K562 (cell line): Measurements from ENCODE around the gene MAP3K7. TPM values are rescaled to one million over a fixed set of nuclear protein-coding genes. Genes with fewer than 3 reads are reported as not detected.

Experiments used
- ATAC-seq: fragments of 200-7000 bp; cut with Tn5 transposase; 3 replicates; pipeline ENCODE4 v1.9.1; 2020; ENCODE audit warnings: moderate library complexity
- BruUV-seq: library from RNA; stranded (reverse); fragments of 400-500 nt; replicated peaks from 2 replicates; lab custom pipeline; 2021; lab: Mats Ljungman, UMichigan
- CTCF ChIA-PET: fragments of 300-600 bp; formaldehyde crosslinking; extraction: SDS; loops from one replicate; lab custom pipeline; 2021; ENCODE audit warnings: low intra/inter-chr PET ratio; lab: Yijun Ruan, JAX
- POLR2A ChIA-PET: fragments of 300-600, 350-650 bp; sonication (Branson Sonifier 250); formaldehyde crosslinking; extraction: SDS; loops from one replicate; lab custom pipeline; 2021; ENCODE audit warnings: antibody characterized with exemption, inconsistent platforms; lab: Yijun Ruan, JAX
- DNase-seq, 4 experiments: peaks; one replicate each; pipeline versions ENCODE4 v3.0.0 to v3.0.0-alpha.2; 2011 to 2018; ENCODE audit warnings: low spot score in 3 of 4, mixed read lengths in 3 of 4; ENCODE audit errors: extremely low read depth in 1 of 4
- FAIRE-seq: peaks from 2 replicates; lab custom pipeline; 2011; peaks lifted over from hg19 to GRCh38; lab: Jason Lieb, UNC
- H2AFZ ChIP-seq: 2 replicates; pipeline ENCODE4 v1.6.0; 2011; ENCODE audit warnings: low read depth, low read length, control low read depth, inconsistent platforms
- H3K27ac ChIP-seq: fragments of 200-600 bp; 3 replicates; pipeline ENCODE4 v1.8.0; 2011; ENCODE audit warnings: low read depth, mild to moderate bottlenecking, control low read depth, inconsistent platforms, low read length, moderate library complexity, mixed read lengths; ENCODE audit errors: extremely low read depth
- H3K27me3 ChIP-seq, 2 experiments: fragments of 300-600 bp in 1 of 2; 2 replicates in 1 of 2; 3 replicates in 1 of 2; pipeline versions ENCODE4 v1.6.0 to v1.8.0; 2011; ENCODE audit warnings: inconsistent platforms in 2 of 2, low read length in 2 of 2, mild to moderate bottlenecking in 1 of 2, mixed read lengths in 1 of 2, moderate library complexity in 1 of 2; ENCODE audit not compliant: control insufficient read depth in 2 of 2, insufficient read depth in 2 of 2
- H3K36me3 ChIP-seq: fragments of 300-600 bp; 3 replicates; pipeline ENCODE4 v1.8.0; 2011; ENCODE audit warnings: mild to moderate bottlenecking, low read length, inconsistent platforms; ENCODE audit not compliant: control insufficient read depth, insufficient read depth
- H3K4me1 ChIP-seq, 2 experiments: fragments of 200-600 bp in 1 of 2; replicated peaks in 1 of 2; 2 replicates in 1 of 2; 3 replicates in 1 of 2; pipeline versions ENCODE4 v1.5.1 to v1.8.0; 2011; ENCODE audit warnings: inconsistent platforms in 2 of 2, low read length in 2 of 2, mild to moderate bottlenecking in 1 of 2, mixed read lengths in 1 of 2, moderate library complexity in 1 of 2; ENCODE audit not compliant: control insufficient read depth in 2 of 2, insufficient read depth in 2 of 2
- H3K4me2 ChIP-seq: 2 replicates; pipeline ENCODE4 v1.6.1; 2011; ENCODE audit warnings: low read length, control low read depth, inconsistent platforms, mixed read lengths; ENCODE audit not compliant: insufficient read depth
- H3K4me3 ChIP-seq: fragments of 200-600 bp; sonication (generic), shearing (Covaris generic); 2 replicates; pipeline ENCODE4 v1.5.1; 2016; ENCODE audit warnings: control low read depth, inconsistent platforms
- H3K79me2 ChIP-seq: fragments of 200-600 bp; 3 replicates; pipeline ENCODE4 v1.8.0; 2011; ENCODE audit warnings: low read length, inconsistent platforms; ENCODE audit not compliant: control insufficient read depth, insufficient read depth
- H3K9ac ChIP-seq, 2 experiments: 2 replicates each; pipeline versions ENCODE4 v1.6.0 to v1.6.1; 2011; ENCODE audit warnings: low read depth in 2 of 2, low read length in 2 of 2, control low read depth in 1 of 2, inconsistent platforms in 1 of 2, mild to moderate bottlenecking in 1 of 2, mixed read lengths in 1 of 2; ENCODE audit not compliant: insufficient read depth in 1 of 2
- H3K9me1 ChIP-seq: one replicate; pipeline ENCODE4 v1.6.0; 2011; ENCODE audit warnings: inconsistent platforms, mild to moderate bottlenecking, low read length, moderate library complexity; ENCODE audit not compliant: control insufficient read depth, insufficient read depth
- H3K9me3 ChIP-seq: replicated peaks from 2 replicates; pipeline ENCODE4 v1.5.1; 2011; ENCODE audit warnings: low read depth, low read length, inconsistent platforms; ENCODE audit not compliant: control insufficient read depth, insufficient read depth
- H4K20me1 ChIP-seq: replicated peaks from 2 replicates; pipeline ENCODE4 v1.6.1; 2011; ENCODE audit warnings: low read length, inconsistent platforms, mixed read lengths; ENCODE audit not compliant: control insufficient read depth, insufficient read depth
- ZBTB8A ChIP-seq: fragments of 450-650 bp; IDR thresholded peaks from 2 replicates; pipeline ENCODE4 v1.6.1; 2018; ENCODE audit warnings: mild to moderate bottlenecking, moderate library complexity; ENCODE audit not compliant: partially characterized antibody
- WGBS: fragments of 100-300 bp; shearing (Covaris generic); methylation state at CpG from one replicate; pipeline ENCODE4 v1.1.6; 2016; ENCODE audit warnings: low coverage, mixed read lengths; ENCODE audit not compliant: insufficient coverage; ENCODE audit errors: missing lambda C conversion rate; 5-methylcytosine and 5-hydroxymethylcytosine counted together
- in situ Hi-C: fragments of 300-500 bp; cut with MboI; formaldehyde crosslinking; loops from 4 replicates; pipeline ENCODE4 v1.15.0; 2018; ENCODE audit warnings: inconsistent platforms, mixed read lengths
- intact Hi-C: fragments of 100-400 bp; cut with micrococcal nuclease; formaldehyde crosslinking; loops from 2 replicates; pipeline ENCODE4 v1.14.2; 2022
- polyA plus RNA-seq, 8 experiments: library from polyadenylated mRNA; depleted of rRNA in 4 of 8; stranded (reverse) in 5 of 8; unstranded in 3 of 8; fragments of >200 nt; fragmentation: Nextera tagmentation in 2 of 8; fragmentation: Illumina TruSeq in 1 of 8; extraction: Ambion mirVana in 2 of 8; extraction: Trizol in 1 of 8; gene quantifications; 2 replicates each; pipeline versions ENCODE4 v1.2.1 to v1.2.3, GENCODE V29; 2011 to 2014; ENCODE audit warnings: inconsistent platforms in 1 of 8, missing spikeins in 1 of 8
- total RNA-seq, 7 experiments: library from RNA; depleted of rRNA in 6 of 7; stranded (reverse); fragments of >200 nt in 6 of 7; fragmentation: Illumina TruSeq in 2 of 7; extraction: Trizol in 2 of 7; gene quantifications; 2 replicates each; pipeline versions ENCODE4 v1.2.1 to v1.2.3, GENCODE V29; 2011 to 2021; ENCODE audit warnings: low replicate concordance in 1 of 7
- TF ChIP-seq, protein P1 (sequence below), 3 experiments: IDR thresholded peaks in 2 of 3; conservative IDR thresholded peaks in 1 of 3; 2 replicates each; pipeline ENCODE4 v1.5.1; 2011 to 2012; ENCODE audit warnings: low read length in 3 of 3, mild to moderate bottlenecking in 3 of 3, control low read depth in 2 of 3, improper control_type of control experiment in 1 of 3, inconsistent platforms in 1 of 3, low read depth in 1 of 3, mixed read lengths in 1 of 3, moderate library complexity in 1 of 3; ENCODE audit not compliant: insufficient read depth in 2 of 3
- TF ChIP-seq, protein P2 (sequence below): sonication (generic); formaldehyde crosslinking; IDR thresholded peaks from 2 replicates; pipeline ENCODE4 v1.8.0; 2023; ENCODE audit warnings: mild to moderate bottlenecking, missing genetic modification reagents

The MAP3K7 gene
- total and polyA plus RNA-seq, 9 of the 15 experiments (the other 6 are each of a cell fraction or from before 2014, with no cell fraction given): 13.4 to 60.9 (median 34.8) TPM

DNA sequence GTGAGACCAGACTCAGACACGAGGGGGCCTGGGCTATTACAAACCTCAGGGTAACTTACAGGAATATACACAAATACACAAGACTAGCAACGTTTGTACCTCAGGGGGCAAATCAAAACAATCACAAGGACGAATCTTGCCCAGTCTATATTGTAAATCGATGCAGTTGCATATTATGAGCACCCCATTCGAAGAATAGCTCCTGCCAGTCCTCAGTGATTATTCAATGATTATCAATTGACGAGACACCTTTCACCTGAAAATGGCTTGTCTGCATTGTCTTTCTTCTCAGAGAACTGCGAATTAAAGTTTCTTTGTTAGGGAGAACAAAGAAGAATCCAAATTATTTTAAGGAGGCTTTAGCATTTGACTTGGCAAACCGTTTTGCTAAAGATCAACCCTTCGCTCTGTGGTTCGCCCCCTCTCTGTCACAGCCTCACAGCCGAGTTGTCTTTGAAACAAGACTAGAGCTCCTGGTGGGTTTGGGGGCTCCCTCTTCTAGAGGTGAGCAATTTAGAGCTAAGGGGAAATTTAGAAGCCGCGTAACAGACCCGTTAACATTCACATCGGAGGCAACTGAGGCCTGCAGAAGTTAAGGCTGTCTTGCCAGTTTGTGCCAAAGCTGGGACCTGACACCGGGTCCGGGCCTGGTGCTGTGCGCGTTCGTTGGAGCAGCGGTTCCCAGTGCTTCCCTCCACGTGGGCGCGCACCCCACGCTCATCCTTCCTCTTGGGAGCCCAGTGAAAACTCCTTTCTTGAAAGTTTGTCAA lies 24.9 kb upstream of the MAP3K7 start:
- ATAC-seq (no peak), FAIRE-seq (no peak), DNase-seq (no peak)
- ChIA-PET CTCF (no interaction called here), POLR2A (interaction anchor here (1.2 kb wide), 1 partner anchor 10 kb away, joined by 3 read pairs; no protein-coding TSS in a partner anchor)
- Histone ChIP-seq H3K4me2 (peak overlapping the region; percentile 72), H3K27ac (no peak overlapping the region), H3K9me1 (no peaks in the 10 kb centered on the region), H3K36me3 (no peaks in the 10 kb centered on the region), H3K9me3 (no peaks in the 10 kb centered on the region), H3K4me1 (peaks cover 2 to 16% of the 10 kb centered on the region in 2 experiments; a peak in 2 of 5 replicates), H3K27me3 (peaks cover 7 to 19% of the 10 kb centered on the region in 2 experiments; a peak in 4 of 5 replicates), H3K79me2 (no peaks in the 10 kb centered on the region), H3K4me3 (peak overlapping the region; percentile 33), H2AFZ (peak overlapping the region; percentile 88), H4K20me1 (no peaks in the 10 kb centered on the region), H3K9ac (peak overlapping the region; percentile 47 to 89; a peak in 3 of 4 replicates)
- TF ChIP-seq ZBTB8A: no peak
- TF ChIP-seq, protein P1, sequence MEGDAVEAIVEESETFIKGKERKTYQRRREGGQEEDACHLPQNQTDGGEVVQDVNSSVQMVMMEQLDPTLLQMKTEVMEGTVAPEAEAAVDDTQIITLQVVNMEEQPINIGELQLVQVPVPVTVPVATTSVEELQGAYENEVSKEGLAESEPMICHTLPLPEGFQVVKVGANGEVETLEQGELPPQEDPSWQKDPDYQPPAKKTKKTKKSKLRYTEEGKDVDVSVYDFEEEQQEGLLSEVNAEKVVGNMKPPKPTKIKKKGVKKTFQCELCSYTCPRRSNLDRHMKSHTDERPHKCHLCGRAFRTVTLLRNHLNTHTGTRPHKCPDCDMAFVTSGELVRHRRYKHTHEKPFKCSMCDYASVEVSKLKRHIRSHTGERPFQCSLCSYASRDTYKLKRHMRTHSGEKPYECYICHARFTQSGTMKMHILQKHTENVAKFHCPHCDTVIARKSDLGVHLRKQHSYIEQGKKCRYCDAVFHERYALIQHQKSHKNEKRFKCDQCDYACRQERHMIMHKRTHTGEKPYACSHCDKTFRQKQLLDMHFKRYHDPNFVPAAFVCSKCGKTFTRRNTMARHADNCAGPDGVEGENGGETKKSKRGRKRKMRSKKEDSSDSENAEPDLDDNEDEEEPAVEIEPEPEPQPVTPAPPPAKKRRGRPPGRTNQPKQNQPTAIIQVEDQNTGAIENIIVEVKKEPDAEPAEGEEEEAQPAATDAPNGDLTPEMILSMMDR (IDR thresholded peaks at IDR 0.05 in 2 of 3, conservative IDR thresholded peaks at IDR 0.05 in 1 of 3; ENCODE audit: insufficient read depth in 2 of 3, low read depth in 1 of 3, low read length in 3 of 3): peak in 2 of 3 experiments; percentile 4 to 21; a peak in 1 of 6 replicates
- TF ChIP-seq, protein P2, sequence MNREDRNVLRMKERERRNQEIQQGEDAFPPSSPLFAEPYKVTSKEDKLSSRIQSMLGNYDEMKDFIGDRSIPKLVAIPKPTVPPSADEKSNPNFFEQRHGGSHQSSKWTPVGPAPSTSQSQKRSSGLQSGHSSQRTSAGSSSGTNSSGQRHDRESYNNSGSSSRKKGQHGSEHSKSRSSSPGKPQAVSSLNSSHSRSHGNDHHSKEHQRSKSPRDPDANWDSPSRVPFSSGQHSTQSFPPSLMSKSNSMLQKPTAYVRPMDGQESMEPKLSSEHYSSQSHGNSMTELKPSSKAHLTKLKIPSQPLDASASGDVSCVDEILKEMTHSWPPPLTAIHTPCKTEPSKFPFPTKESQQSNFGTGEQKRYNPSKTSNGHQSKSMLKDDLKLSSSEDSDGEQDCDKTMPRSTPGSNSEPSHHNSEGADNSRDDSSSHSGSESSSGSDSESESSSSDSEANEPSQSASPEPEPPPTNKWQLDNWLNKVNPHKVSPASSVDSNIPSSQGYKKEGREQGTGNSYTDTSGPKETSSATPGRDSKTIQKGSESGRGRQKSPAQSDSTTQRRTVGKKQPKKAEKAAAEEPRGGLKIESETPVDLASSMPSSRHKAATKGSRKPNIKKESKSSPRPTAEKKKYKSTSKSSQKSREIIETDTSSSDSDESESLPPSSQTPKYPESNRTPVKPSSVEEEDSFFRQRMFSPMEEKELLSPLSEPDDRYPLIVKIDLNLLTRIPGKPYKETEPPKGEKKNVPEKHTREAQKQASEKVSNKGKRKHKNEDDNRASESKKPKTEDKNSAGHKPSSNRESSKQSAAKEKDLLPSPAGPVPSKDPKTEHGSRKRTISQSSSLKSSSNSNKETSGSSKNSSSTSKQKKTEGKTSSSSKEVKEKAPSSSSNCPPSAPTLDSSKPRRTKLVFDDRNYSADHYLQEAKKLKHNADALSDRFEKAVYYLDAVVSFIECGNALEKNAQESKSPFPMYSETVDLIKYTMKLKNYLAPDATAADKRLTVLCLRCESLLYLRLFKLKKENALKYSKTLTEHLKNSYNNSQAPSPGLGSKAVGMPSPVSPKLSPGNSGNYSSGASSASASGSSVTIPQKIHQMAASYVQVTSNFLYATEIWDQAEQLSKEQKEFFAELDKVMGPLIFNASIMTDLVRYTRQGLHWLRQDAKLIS: 0 out of 2 replicates have a peak, but pooled peaks have one; percentile 3
- WGBS: 65% methylated on average over 25 of the region's 25 CpGs
- in situ Hi-C loops: no loop called here
- intact Hi-C loops: no loop called here
- no TSS peak for BruUV-seq
